GM21786 (cell line): ENCODE measurements around the gene NEO1.

Experiments used
- ATAC-seq: cut with Tn5 transposase; IDR thresholded peaks from one replicate; pipeline ENCODE4 v1.9.1; 2021; ENCODE audit not compliant: unreplicated experiment

Gene NEO1

GRCh38 chr15:73325191-73325861 lies 273.1 kb downstream of the NEO1 start:
- ATAC-seq, result no peak

GRCh38 chr15:73326157-73326556 lies 273.9 kb downstream of the NEO1 start:
- no peak for ATAC-seq

- ATAC-seq, result no peak
These were observed 276.0 kb downstream of the NEO1 start for GRCh38 chr15:73328149-73328820.

GRCh38 chr15:73328981-73329380 lies 276.7 kb downstream of the NEO1 start:
- ATAC-seq, result no peak

GRCh38 chr15:73329501-73330200 lies 277.4 kb downstream of the NEO1 start:
- ATAC-seq, result no peak

GRCh38 chr15:73330206-73331051 lies 278.2 kb downstream of the NEO1 start:
- no peak for ATAC-seq

GRCh38 chr15:73331501-73331900 lies 279.2 kb downstream of the NEO1 start:
- ATAC-seq, result no peak

GRCh38 chr15:73331991-73332925 lies 280.0 kb downstream of the NEO1 start:
- ATAC-seq, result no peak

- ATAC-seq, result no peak
These were observed 280.7 kb downstream of the NEO1 start for GRCh38 chr15:73333001-73333400.

- no peak for ATAC-seq
These were observed 281.8 kb downstream of the NEO1 start for GRCh38 chr15:73334086-73334485.

- no peak for ATAC-seq
These were observed 282.8 kb downstream of the NEO1 start for GRCh38 chr15:73335026-73335425.

GRCh38 chr15:73335471-73335870 lies 283.2 kb downstream of the NEO1 start:
- no peak for ATAC-seq

- ATAC-seq, result no peak
These were observed 284.5 kb downstream of the NEO1 start for GRCh38 chr15:73336756-73337155.

GRCh38 chr15:73337187-73337586 lies 284.9 kb downstream of the NEO1 start:
- ATAC-seq, result no peak

- ATAC-seq, result no peak
These were observed 285.8 kb downstream of the NEO1 start for GRCh38 chr15:73338058-73338457.

GRCh38 chr15:73338606-73339374 lies 286.5 kb downstream of the NEO1 start:
- ATAC-seq, result no peak

- no peak for ATAC-seq
These were observed 288.4 kb downstream of the NEO1 start for GRCh38 chr15:73340502-73341192.

- no peak for ATAC-seq
These were observed 289.8 kb downstream of the NEO1 start for GRCh38 chr15:73341886-73342600.
